HepG2 (cell line): Measurements from ENCODE around the gene PCSK6. TPM values are rescaled to one million over a fixed set of nuclear protein-coding genes. Genes with fewer than 3 reads are reported as not detected.
A peak's percentile ranks its signal among the peaks of the same experiment; 100 is the strongest.

Source experiments
- ATAC-seq: fragments of 200-7000 bp; cut with Tn5 transposase; 3 replicates; pipeline ENCODE4 v1.9.1; 2020; ENCODE audit warnings: mild to moderate bottlenecking, moderate library complexity
- BruUV-seq: library from RNA; stranded (reverse); fragments of 400-500 nt; replicated peaks from 2 replicates; lab custom pipeline; 2021; lab: Mats Ljungman, UMichigan
- CTCF ChIA-PET: fragments of 300-600 bp; formaldehyde crosslinking; extraction: SDS; loops from one replicate; lab custom pipeline; 2021; ENCODE audit warnings: low total read pairs, inconsistent platforms, low intra/inter-chr PET ratio; lab: Yijun Ruan, JAX
- POLR2A ChIA-PET: fragments of 350-600 bp; sonication (Branson Sonifier 250); formaldehyde crosslinking; loops from one replicate; lab custom pipeline; 2020; ENCODE audit warnings: antibody characterized with exemption, inconsistent platforms; lab: Yijun Ruan, JAX
- DNase-seq: peaks from one replicate; pipeline ENCODE4 v3.0.0-alpha.2; 2015; ENCODE audit warnings: low spot score
- FAIRE-seq: peaks from 3 replicates; lab custom pipeline; 2011; peaks lifted over from hg19 to GRCh38; lab: Jason Lieb, UNC
- H2AFZ ChIP-seq: one replicate; pipeline ENCODE4 v1.6.1; 2011; ENCODE audit warnings: low read length, inconsistent platforms
- H3K27ac ChIP-seq: fragments of 300-600 bp; 3 replicates; pipeline ENCODE4 v1.8.0; 2011; ENCODE audit warnings: mixed run types, mild to moderate bottlenecking, mixed read lengths, low read length, inconsistent platforms; ENCODE audit not compliant: insufficient read depth; ENCODE audit errors: extremely low read length
- H3K27me3 ChIP-seq, 2 experiments: fragments of 200-600 bp in 1 of 2; 2 replicates in 1 of 2; 3 replicates in 1 of 2; pipeline versions ENCODE4 v1.6.0 to v1.8.0; 2011; ENCODE audit warnings: low read length in 2 of 2, mild to moderate bottlenecking in 2 of 2, moderate library complexity in 2 of 2, inconsistent platforms in 1 of 2; ENCODE audit not compliant: insufficient read depth in 2 of 2, control insufficient read depth in 1 of 2
- H3K36me3 ChIP-seq, 2 experiments: fragments of 200-600 bp in 1 of 2; replicated peaks in 1 of 2; 2 replicates in 1 of 2; 3 replicates in 1 of 2; pipeline versions ENCODE4 v1.5.1 to v1.8.0; 2011; ENCODE audit warnings: low read length in 2 of 2, inconsistent platforms in 1 of 2; ENCODE audit not compliant: insufficient read depth in 2 of 2, control insufficient read depth in 1 of 2
- H3K4me1 ChIP-seq: 2 replicates; pipeline ENCODE4 v1.5.1; 2012; ENCODE audit warnings: low read length, inconsistent platforms; ENCODE audit not compliant: insufficient read depth
- H3K4me2 ChIP-seq: 2 replicates; pipeline ENCODE4 v1.6.0; 2011; ENCODE audit warnings: low read depth, low read length, inconsistent platforms
- H3K4me3 ChIP-seq, 3 experiments: fragments of 200-600 bp in 1 of 3; sonication (generic), shearing (Covaris generic) in 1 of 3; replicated peaks in 1 of 3; 2 replicates each; pipeline ENCODE4 v1.5.1; 2011 to 2016; ENCODE audit warnings: low read length in 3 of 3, inconsistent platforms in 2 of 3, low read depth in 2 of 3, mild to moderate bottlenecking in 2 of 3, control low read depth in 1 of 3, mixed read lengths in 1 of 3; ENCODE audit not compliant: insufficient read depth in 1 of 3
- H3K79me2 ChIP-seq: one replicate; pipeline ENCODE4 v1.6.1; 2011; ENCODE audit warnings: low read length, inconsistent platforms; ENCODE audit not compliant: insufficient read depth
- H3K9ac ChIP-seq: 2 replicates; pipeline ENCODE4 v1.6.0; 2011; ENCODE audit warnings: mild to moderate bottlenecking, low read depth, low read length, inconsistent platforms; ENCODE audit not compliant: insufficient read depth
- H3K9me3 ChIP-seq: 2 replicates; pipeline ENCODE4 v1.5.1; 2012; ENCODE audit warnings: mild to moderate bottlenecking, low read length
- H4K20me1 ChIP-seq: 2 replicates; pipeline ENCODE4 v1.6.0; 2011; ENCODE audit warnings: inconsistent platforms, mild to moderate bottlenecking, low read length, moderate library complexity; ENCODE audit not compliant: insufficient read depth
- ATF7 ChIP-seq, 2 experiments: fragments of 450-650 bp in 1 of 2; sonication (generic) in 1 of 2; formaldehyde crosslinking in 1 of 2; IDR thresholded peaks; 2 replicates each; pipeline versions ENCODE4 v1.4.0 to v1.6.1; 2016 to 2020; ENCODE audit warnings: antibody characterized with exemption in 1 of 2, mild to moderate bottlenecking in 1 of 2, missing genetic modification reagents in 1 of 2
- CSRNP2 ChIP-seq: sonication (generic); formaldehyde crosslinking; conservative IDR thresholded peaks from 2 replicates; pipeline ENCODE4 v1.8.0; 2022; ENCODE audit warnings: low read depth, missing genetic modification reagents
- SP1 ChIP-seq, 2 experiments: fragments of 450-650 bp in 1 of 2; sonication (generic) in 1 of 2; formaldehyde crosslinking in 1 of 2; IDR thresholded peaks; 2 replicates each; pipeline versions ENCODE4 v1.4.0 to v1.6.1; 2016 to 2020; ENCODE audit warnings: missing genetic modification reagents in 1 of 2
- STAG1 ChIP-seq: sonication (generic); formaldehyde crosslinking; IDR thresholded peaks from 2 replicates; pipeline ENCODE4 v1.4.0; 2020; ENCODE audit warnings: missing genetic modification reagents
- ZMYM3 ChIP-seq: sonication (generic); formaldehyde crosslinking; IDR thresholded peaks from 2 replicates; pipeline ENCODE4 v1.5.1; 2020; ENCODE audit warnings: mild to moderate bottlenecking, missing genetic modification reagents
- ZNF607 ChIP-seq: sonication (generic); formaldehyde crosslinking; IDR thresholded peaks from 2 replicates; pipeline ENCODE4 v1.5.1; 2020; ENCODE audit warnings: missing genetic modification reagents, mild to moderate bottlenecking, borderline replicate concordance
- WGBS: methylation state at CpG from one replicate; pipeline ENCODE4 v1.1.6; 2017; ENCODE audit warnings: low lambda C conversion rate; 5-methylcytosine and 5-hydroxymethylcytosine counted together
- in situ Hi-C: cut with HindIII; loops from 2 replicates; pipeline ENCODE4 v1.10.0; 2017; ENCODE audit warnings: low pct_unique_long_range_greater_than_20kb; ENCODE audit not compliant: extremely low pct_ligation_motif_present
- intact Hi-C: fragments of 100-400 bp; cut with micrococcal nuclease; formaldehyde crosslinking; loops from one replicate; pipeline ENCODE4 v1.10.0; 2022; ENCODE audit not compliant: unreplicated experiment
- polyA plus RNA-seq, 8 experiments: library from polyadenylated mRNA; depleted of rRNA in 3 of 8; stranded (reverse) in 7 of 8; unstranded in 1 of 8; fragments of >200 nt; fragmentation: Illumina TruSeq in 4 of 8; extraction: Trizol in 4 of 8; gene quantifications; 2 replicates each; pipeline versions ENCODE4 v1.2.1 to v1.2.3, GENCODE V29; 2011 to 2016; ENCODE audit warnings: low read depth in 4 of 8, missing spikeins in 1 of 8, mixed read lengths in 1 of 8; ENCODE audit not compliant: insufficient read depth in 1 of 8
- total RNA-seq, 5 experiments: library from RNA; depleted of rRNA; stranded (reverse); fragments of >200 nt; fragmentation: Illumina TruSeq; extraction: Trizol; gene quantifications; 2 replicates each; pipeline ENCODE4 v1.2.3, GENCODE V29; 2016; ENCODE audit warnings: low read depth in 1 of 5
- TF ChIP-seq, protein P1 (sequence below): sonication (generic); formaldehyde crosslinking; IDR thresholded peaks from 2 replicates; pipeline ENCODE4 v1.5.1; 2020; ENCODE audit warnings: missing genetic modification reagents, mild to moderate bottlenecking, borderline replicate concordance
- TF ChIP-seq, protein P2 (sequence below): sonication (generic); formaldehyde crosslinking; IDR thresholded peaks from 2 replicates; pipeline ENCODE4 v1.5.1; 2020; ENCODE audit warnings: mild to moderate bottlenecking, moderate library complexity, missing genetic modification reagents
- TF ChIP-seq, protein P3 (sequence below): sonication (generic); formaldehyde crosslinking; IDR thresholded peaks from 2 replicates; pipeline ENCODE4 v1.4.0; 2020; ENCODE audit warnings: mild to moderate bottlenecking, missing genetic modification reagents
- TF ChIP-seq, protein P4 (sequence below): IDR thresholded peaks from 2 replicates; pipeline ENCODE4 v1.6.1; 2012; ENCODE audit warnings: low read length, improper control_type of control experiment

Gene PCSK6
- total and polyA plus RNA-seq, 2 of the 13 experiments (the other 11 are each of a cell fraction or from before 2014, with no cell fraction given), result 56.5 to 155 TPM

- H3K27ac ChIP-seq, result no peak overlapping the region
- no peaks in the 10 kb centered on the region for H3K36me3 ChIP-seq
- WGBS, result 17% methylated on average over 4 of the region's 4 CpGs
- ChIA-PET POLR2A (interaction anchor here (0.9 to 3.6 kb wide), 6 partner anchors 9 to 62 kb away, joined by 3 to 33 read pairs (median 6); partner anchors contain the start of gene PCSK6), CTCF (interaction anchor here (1.2 to 2.7 kb wide), 3 partner anchors 61 to 201 kb away, joined by 4 to 9 read pairs (median 4); no protein-coding TSS in a partner anchor)
- peak overlapping the region; percentile 59 for H3K9ac ChIP-seq
- in situ Hi-C loops (no loop called here), intact Hi-C loops (loop anchor here (5.0 kb wide), 1 partner anchor 76 kb away; no protein-coding TSS in a partner anchor)
- peak overlapping the region; percentile 94 for H3K4me2 ChIP-seq
- no peaks in the 10 kb centered on the region; a peak in 1 of 5 replicates for H3K27me3 ChIP-seq
- no peaks in the 10 kb centered on the region for H3K9me3 ChIP-seq
- H2AFZ ChIP-seq, result peak overlapping the region; percentile 49
- peak overlapping the region; percentile 53 to 73 (median 62) for H3K4me3 ChIP-seq
- H3K79me2 ChIP-seq, result peaks cover 4% of the 10 kb centered on the region
- DNase-seq (no peak), FAIRE-seq (no peak), ATAC-seq (no peak)
- no peaks in the 10 kb centered on the region for H4K20me1 ChIP-seq
- no TSS peak for BruUV-seq
- peaks cover 75% of the 10 kb centered on the region for H3K4me1 ChIP-seq
- TF ChIP-seq, protein P1, sequence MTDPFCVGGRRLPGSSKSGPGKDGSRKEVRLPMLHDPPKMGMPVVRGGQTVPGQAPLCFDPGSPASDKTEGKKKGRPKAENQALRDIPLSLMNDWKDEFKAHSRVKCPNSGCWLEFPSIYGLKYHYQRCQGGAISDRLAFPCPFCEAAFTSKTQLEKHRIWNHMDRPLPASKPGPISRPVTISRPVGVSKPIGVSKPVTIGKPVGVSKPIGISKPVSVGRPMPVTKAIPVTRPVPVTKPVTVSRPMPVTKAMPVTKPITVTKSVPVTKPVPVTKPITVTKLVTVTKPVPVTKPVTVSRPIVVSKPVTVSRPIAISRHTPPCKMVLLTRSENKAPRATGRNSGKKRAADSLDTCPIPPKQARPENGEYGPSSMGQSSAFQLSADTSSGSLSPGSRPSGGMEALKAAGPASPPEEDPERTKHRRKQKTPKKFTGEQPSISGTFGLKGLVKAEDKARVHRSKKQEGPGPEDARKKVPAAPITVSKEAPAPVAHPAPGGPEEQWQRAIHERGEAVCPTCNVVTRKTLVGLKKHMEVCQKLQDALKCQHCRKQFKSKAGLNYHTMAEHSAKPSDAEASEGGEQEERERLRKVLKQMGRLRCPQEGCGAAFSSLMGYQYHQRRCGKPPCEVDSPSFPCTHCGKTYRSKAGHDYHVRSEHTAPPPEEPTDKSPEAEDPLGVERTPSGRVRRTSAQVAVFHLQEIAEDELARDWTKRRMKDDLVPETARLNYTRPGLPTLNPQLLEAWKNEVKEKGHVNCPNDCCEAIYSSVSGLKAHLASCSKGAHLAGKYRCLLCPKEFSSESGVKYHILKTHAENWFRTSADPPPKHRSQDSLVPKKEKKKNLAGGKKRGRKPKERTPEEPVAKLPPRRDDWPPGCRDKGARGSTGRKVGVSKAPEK (CRISPR knock-in tag), result 0 out of 2 replicates have a peak, but pooled peaks have one; percentile 19
- TF ChIP-seq, protein P2, sequence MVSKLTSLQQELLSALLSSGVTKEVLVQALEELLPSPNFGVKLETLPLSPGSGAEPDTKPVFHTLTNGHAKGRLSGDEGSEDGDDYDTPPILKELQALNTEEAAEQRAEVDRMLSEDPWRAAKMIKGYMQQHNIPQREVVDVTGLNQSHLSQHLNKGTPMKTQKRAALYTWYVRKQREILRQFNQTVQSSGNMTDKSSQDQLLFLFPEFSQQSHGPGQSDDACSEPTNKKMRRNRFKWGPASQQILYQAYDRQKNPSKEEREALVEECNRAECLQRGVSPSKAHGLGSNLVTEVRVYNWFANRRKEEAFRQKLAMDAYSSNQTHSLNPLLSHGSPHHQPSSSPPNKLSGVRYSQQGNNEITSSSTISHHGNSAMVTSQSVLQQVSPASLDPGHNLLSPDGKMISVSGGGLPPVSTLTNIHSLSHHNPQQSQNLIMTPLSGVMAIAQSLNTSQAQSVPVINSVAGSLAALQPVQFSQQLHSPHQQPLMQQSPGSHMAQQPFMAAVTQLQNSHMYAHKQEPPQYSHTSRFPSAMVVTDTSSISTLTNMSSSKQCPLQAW (CRISPR knock-in tag), result no peak
- no peak for TF ChIP-seq CSRNP2 (CRISPR knock-in tag)
- TF ChIP-seq ATF7 (IDR thresholded peaks at IDR 0.05), result no peak
- TF ChIP-seq ATF7 (CRISPR knock-in tag; IDR thresholded peaks at IDR 0.05), result no peak
- TF ChIP-seq, protein P3, sequence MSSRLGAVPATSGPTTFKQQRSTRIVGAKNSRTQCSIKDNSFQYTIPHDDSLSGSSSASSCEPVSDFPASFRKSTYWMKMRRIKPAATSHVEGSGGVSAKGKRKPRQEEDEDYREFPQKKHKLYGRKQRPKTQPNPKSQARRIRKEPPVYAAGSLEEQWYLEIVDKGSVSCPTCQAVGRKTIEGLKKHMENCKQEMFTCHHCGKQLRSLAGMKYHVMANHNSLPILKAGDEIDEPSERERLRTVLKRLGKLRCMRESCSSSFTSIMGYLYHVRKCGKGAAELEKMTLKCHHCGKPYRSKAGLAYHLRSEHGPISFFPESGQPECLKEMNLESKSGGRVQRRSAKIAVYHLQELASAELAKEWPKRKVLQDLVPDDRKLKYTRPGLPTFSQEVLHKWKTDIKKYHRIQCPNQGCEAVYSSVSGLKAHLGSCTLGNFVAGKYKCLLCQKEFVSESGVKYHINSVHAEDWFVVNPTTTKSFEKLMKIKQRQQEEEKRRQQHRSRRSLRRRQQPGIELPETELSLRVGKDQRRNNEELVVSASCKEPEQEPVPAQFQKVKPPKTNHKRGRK (CRISPR knock-in tag), result no peak
- TF ChIP-seq SP1 (IDR thresholded peaks at IDR 0.05), result no peak
- TF ChIP-seq SP1 (CRISPR knock-in tag; IDR thresholded peaks at IDR 0.05), result no peak
- TF ChIP-seq, protein P4, sequence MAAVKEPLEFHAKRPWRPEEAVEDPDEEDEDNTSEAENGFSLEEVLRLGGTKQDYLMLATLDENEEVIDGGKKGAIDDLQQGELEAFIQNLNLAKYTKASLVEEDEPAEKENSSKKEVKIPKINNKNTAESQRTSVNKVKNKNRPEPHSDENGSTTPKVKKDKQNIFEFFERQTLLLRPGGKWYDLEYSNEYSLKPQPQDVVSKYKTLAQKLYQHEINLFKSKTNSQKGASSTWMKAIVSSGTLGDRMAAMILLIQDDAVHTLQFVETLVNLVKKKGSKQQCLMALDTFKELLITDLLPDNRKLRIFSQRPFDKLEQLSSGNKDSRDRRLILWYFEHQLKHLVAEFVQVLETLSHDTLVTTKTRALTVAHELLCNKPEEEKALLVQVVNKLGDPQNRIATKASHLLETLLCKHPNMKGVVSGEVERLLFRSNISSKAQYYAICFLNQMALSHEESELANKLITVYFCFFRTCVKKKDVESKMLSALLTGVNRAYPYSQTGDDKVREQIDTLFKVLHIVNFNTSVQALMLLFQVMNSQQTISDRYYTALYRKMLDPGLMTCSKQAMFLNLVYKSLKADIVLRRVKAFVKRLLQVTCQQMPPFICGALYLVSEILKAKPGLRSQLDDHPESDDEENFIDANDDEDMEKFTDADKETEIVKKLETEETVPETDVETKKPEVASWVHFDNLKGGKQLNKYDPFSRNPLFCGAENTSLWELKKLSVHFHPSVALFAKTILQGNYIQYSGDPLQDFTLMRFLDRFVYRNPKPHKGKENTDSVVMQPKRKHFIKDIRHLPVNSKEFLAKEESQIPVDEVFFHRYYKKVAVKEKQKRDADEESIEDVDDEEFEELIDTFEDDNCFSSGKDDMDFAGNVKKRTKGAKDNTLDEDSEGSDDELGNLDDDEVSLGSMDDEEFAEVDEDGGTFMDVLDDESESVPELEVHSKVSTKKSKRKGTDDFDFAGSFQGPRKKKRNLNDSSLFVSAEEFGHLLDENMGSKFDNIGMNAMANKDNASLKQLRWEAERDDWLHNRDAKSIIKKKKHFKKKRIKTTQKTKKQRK, result no peak
- peak; percentile 43; the same call in 1 of the 2 replicates for TF ChIP-seq ZMYM3 (CRISPR knock-in tag)
- TF ChIP-seq STAG1 (CRISPR knock-in tag), result no peak
- no peak for TF ChIP-seq ZNF607 (CRISPR knock-in tag)
Measured at GRCh38 chr15:101500865-101501551, 11.5 kb upstream of the PCSK6 start.
